ENCODE results near the gene SMIM9. TPM values are rescaled to one million over a fixed set of nuclear protein-coding genes. Genes with fewer than 3 reads are reported as not detected.
A peak's percentile ranks its signal among the peaks of the same experiment; 100 is the strongest.
"Not testable (repeated sequence)": the region's sequence is repeated elsewhere in the genome, so short reads cannot be mapped to it uniquely, and the experiment has no call there.

SMIM9 gene
- total and polyA plus RNA-seq, 12 donors = 0.11 TPM; not detected in 11

- Histone ChIP-seq H3K4me3 (no peak overlapping the region), H3K9me3 (replicated peaks in 1 of 3) (no peaks in the 10 kb centered on the region), H3K27me3 (no peaks in the 10 kb centered on the region), H3K27ac (no peak overlapping the region), H3K36me3 (replicated peaks in 1 of 2) (no peaks in the 10 kb centered on the region), H3K4me1 (replicated peaks in 1 of 2) (no peaks in the 10 kb centered on the region)
- no peak for DNase-seq
- TF ChIP-seq POLR2A (IDR thresholded peaks at IDR 0.05) = no peak
- TF ChIP-seq CTCF (IDR thresholded peaks at IDR 0.05) = no peak
- intact Hi-C loops (cut with DNase I) = no loop called here
- 33 to 50% (median 39%) methylated on average over 1 of the region's 1 CpG for WGBS, 4 donors
Observed at GRCh38 chrX:154829926-154830442, 4.5 kb downstream of the SMIM9 start.

- TF ChIP-seq CTCF (IDR thresholded peaks at IDR 0.05) (no peak), POLR2A (IDR thresholded peaks at IDR 0.05) (no peak)
- DNase-seq = no peak
- Histone ChIP-seq H3K27me3 (no peaks in the 10 kb centered on the region), H3K4me3 (no peak overlapping the region), H3K9me3 (replicated peaks in 1 of 3) (no peaks in the 10 kb centered on the region), H3K4me1 (replicated peaks in 1 of 2) (no peaks in the 10 kb centered on the region), H3K36me3 (replicated peaks in 1 of 2) (no peaks in the 10 kb centered on the region), H3K27ac (no peak overlapping the region)
- intact Hi-C loops (cut with DNase I) = no loop called here
Observed at GRCh38 chrX:154829134-154829533, 5.3 kb downstream of the SMIM9 start.

- 73 to 88% (median 79%) methylated on average over 2 of the region's 2 CpGs; no CpG with 5 or more reads in 1 of the 4 donors for WGBS, 4 donors
- Histone ChIP-seq H3K9me3 (replicated peaks in 1 of 3) (no peaks in the 10 kb centered on the region), H3K36me3 (replicated peaks in 1 of 2) (no peaks in the 10 kb centered on the region), H3K27ac (peak overlapping the region in 1 of 5 donors; percentile 22), H3K4me3 (no peak overlapping the region), H3K27me3 (no peaks in the 10 kb centered on the region), H3K4me1 (replicated peaks in 1 of 2) (no peaks in the 10 kb centered on the region)
- intact Hi-C loops (cut with DNase I) = no loop called here
- DNase-seq = no peak
- no peak for TF ChIP-seq POLR2A (IDR thresholded peaks at IDR 0.05)
- no peak for TF ChIP-seq CTCF (IDR thresholded peaks at IDR 0.05)
Observed at GRCh38 chrX:154828016-154828408, 6.5 kb downstream of the SMIM9 start.

- Histone ChIP-seq H3K4me3 (no peak overlapping the region), H3K9me3 (replicated peaks in 1 of 3) (no peaks in the 10 kb centered on the region), H3K36me3 (replicated peaks in 1 of 2) (no peaks in the 10 kb centered on the region), H3K4me1 (replicated peaks in 1 of 2) (no peaks in the 10 kb centered on the region), H3K27me3 (no peaks in the 10 kb centered on the region), H3K27ac (peak overlapping the region in 1 of 5 donors; percentile 22)
- TF ChIP-seq CTCF (IDR thresholded peaks at IDR 0.05) (no peak), POLR2A (IDR thresholded peaks at IDR 0.05) (no peak)
- intact Hi-C loops (cut with DNase I) = no loop called here
- DNase-seq = no peak
- WGBS, 4 donors = 53 to 77% (median 64%) methylated on average over 2 to 4 of the region's 4 CpGs
Observed at GRCh38 chrX:154827194-154828015, 7.1 kb downstream of the SMIM9 start.

GRCh38 chrX:154825586-154825985 lies 8.9 kb downstream of the SMIM9 start:
- H3K4me3 ChIP-seq; DNase-seq; H3K4me1 ChIP-seq (replicated peaks in 1 of 2); H3K36me3 ChIP-seq (replicated peaks in 1 of 2); intact Hi-C loops (cut with DNase I); H3K9me3 ChIP-seq (replicated peaks in 1 of 3); H3K27ac ChIP-seq; H3K27me3 ChIP-seq: not testable (repeated sequence)
- no CpG with 5 or more reads among the region's 3 CpGs for WGBS, 4 donors

Measured in adrenal gland (tissue), 12 donors.